Caco-2 (cell line): ENCODE data around the gene ELL2. TPM values are rescaled to one million over a fixed set of nuclear protein-coding genes. Genes with fewer than 3 reads are reported as not detected.
A peak's percentile ranks its signal among the peaks of the same experiment; 100 is the strongest.

ENCODE experiments used
- BruUV-seq: library from RNA; stranded (reverse); fragments of 400-500 nt; replicated peaks from 2 replicates; lab custom pipeline; 2021; lab: Mats Ljungman, UMichigan
- CTCF ChIA-PET: fragments of 300-600 bp; sonication (Branson Sonifier 250); formaldehyde crosslinking; loops from one replicate; lab custom pipeline; 2022; ENCODE audit warnings: antibody characterized with exemption; lab: Charles Lee
- POLR2A ChIA-PET: fragments of 300-600 bp; sonication (Branson Sonifier 250); formaldehyde crosslinking; loops from one replicate; lab custom pipeline; 2022; ENCODE audit warnings: antibody characterized with exemption; lab: Charles Lee
- DNase-seq, 2 experiments: peaks; one replicate each; pipeline versions ENCODE4 v3.0.0 to v3.0.0-alpha.2; 2020 to 2022
- H3K27me3 ChIP-seq: replicated peaks from 2 replicates; pipeline ENCODE4 v1.6.0; 2011; ENCODE audit warnings: low read length; ENCODE audit not compliant: control insufficient read depth, insufficient read depth
- H3K36me3 ChIP-seq: 2 replicates; pipeline ENCODE4 v1.5.1; 2011; ENCODE audit warnings: low read length; ENCODE audit not compliant: control insufficient read depth, insufficient read depth
- H3K4me1 ChIP-seq: fragments of 250-450 bp; sonication (Bioruptor Pico); 2 replicates; pipeline ENCODE4 v1.5.1; 2020; ENCODE audit warnings: mild to moderate bottlenecking
- H3K4me3 ChIP-seq: 2 replicates; pipeline ENCODE4 v1.5.1; 2011; ENCODE audit warnings: low read depth, mild to moderate bottlenecking, control low read depth, low read length
- H3K9me3 ChIP-seq: fragments of 250-450 bp; sonication (Bioruptor Pico); 2 replicates; pipeline ENCODE4 v1.5.1; 2020; ENCODE audit warnings: mild to moderate bottlenecking, moderate library complexity
- H3K27ac Mint-ChIP-seq: one replicate; pipeline ENCODE4 v1.8.0; 2022; ENCODE audit warnings: mixed read lengths; ENCODE audit not compliant: unreplicated experiment
- H3K27me3 Mint-ChIP-seq: one replicate; pipeline ENCODE4 v1.8.0; 2022; ENCODE audit warnings: mixed read lengths; ENCODE audit not compliant: insufficient read depth, unreplicated experiment
- H3K36me3 Mint-ChIP-seq: one replicate; pipeline ENCODE4 v1.8.0; 2022; ENCODE audit warnings: mild to moderate bottlenecking, mixed read lengths; ENCODE audit not compliant: insufficient read depth, unreplicated experiment
- H3K4me1 Mint-ChIP-seq: one replicate; pipeline ENCODE4 v1.8.0; 2022; ENCODE audit warnings: low read depth, mixed read lengths; ENCODE audit not compliant: unreplicated experiment
- H3K4me3 Mint-ChIP-seq: one replicate; pipeline ENCODE4 v1.8.0; 2022; ENCODE audit warnings: mild to moderate bottlenecking, moderate library complexity, mixed read lengths; ENCODE audit not compliant: unreplicated experiment
- H3K9me3 Mint-ChIP-seq: one replicate; pipeline ENCODE4 v1.8.0; 2022; ENCODE audit warnings: mixed read lengths; ENCODE audit not compliant: unreplicated experiment
- CTCF ChIP-seq, 2 experiments: fragments of 200-600 bp in 1 of 2; IDR thresholded peaks; 1 replicate in 1 of 2; 2 replicates in 1 of 2; pipeline versions ENCODE4 v1.5.1 to v1.8.0; 2011 to 2022; ENCODE audit warnings: antibody characterized with exemption in 1 of 2, control low read depth in 1 of 2, inconsistent platforms in 1 of 2, low read depth in 1 of 2, low read length in 1 of 2, mild to moderate bottlenecking in 1 of 2, moderate library complexity in 1 of 2; ENCODE audit not compliant: insufficient read depth in 1 of 2, severe bottlenecking in 1 of 2, unreplicated experiment in 1 of 2
- intact Hi-C: fragments of 100-400 bp; cut with micrococcal nuclease; formaldehyde crosslinking; loops from one replicate; pipeline ENCODE4 v1.10.0; 2022; ENCODE audit not compliant: unreplicated experiment
- total RNA-seq: library from RNA; stranded (reverse); gene quantifications from 2 replicates; pipeline ENCODE4 v1.2.3, GENCODE V29; 2022

ELL2 gene
- total RNA-seq, 1 experiment from 2014 or later, result 81.0 TPM

GRCh38 chr5:95958310-95959014, 3.2 kb downstream of the ELL2 start:
- DNase-seq, result no peak
- CTCF ChIA-PET, result interaction anchor here (1.2 kb wide), 1 partner anchor 29 kb away, joined by 4 read pairs; no protein-coding TSS in a partner anchor
- Mint-ChIP-seq H3K36me3 (peaks cover 53% of the 10 kb centered on the region), H3K27me3 (no peaks in the 10 kb centered on the region), H3K4me1 (peaks cover 30% of the 10 kb centered on the region), H3K9me3 (no peaks in the 10 kb centered on the region), H3K27ac (no peak overlapping the region), H3K4me3 (peak overlapping the region; percentile 86)
- POLR2A ChIA-PET, result no interaction called here
- H3K36me3 ChIP-seq, result peaks cover 2% of the 10 kb centered on the region; the same call in 1 of the 2 replicates
- TF ChIP-seq CTCF (IDR thresholded peaks at IDR 0.05; ENCODE audit: insufficient read depth in 1 of 2, low read depth in 1 of 2, low read length in 1 of 2, severe bottlenecking in 1 of 2, unreplicated experiment in 1 of 2), result no peak
- peaks cover 37% of the 10 kb centered on the region for H3K4me1 ChIP-seq
- H3K4me3 ChIP-seq, result no peak overlapping the region
- intact Hi-C loops, result no loop called here
- no peaks in the 10 kb centered on the region for H3K27me3 ChIP-seq
- no peaks in the 10 kb centered on the region for H3K9me3 ChIP-seq
- BruUV-seq, result no TSS peak

- H3K9me3 Mint-ChIP-seq, result no peaks in the 10 kb centered on the region
- TF ChIP-seq CTCF (IDR thresholded peaks at IDR 0.05; ENCODE audit: insufficient read depth in 1 of 2, low read depth in 1 of 2, low read length in 1 of 2, severe bottlenecking in 1 of 2, unreplicated experiment in 1 of 2), result no peak
- no peak for DNase-seq
- intact Hi-C loops, result no loop called here
- no peaks in the 10 kb centered on the region for H3K27me3 Mint-ChIP-seq
- Histone ChIP-seq H3K4me1 (peaks cover 31% of the 10 kb centered on the region), H3K27me3 (no peaks in the 10 kb centered on the region), H3K9me3 (no peaks in the 10 kb centered on the region), H3K36me3 (peaks cover 2% of the 10 kb centered on the region; the same call in 1 of the 2 replicates), H3K4me3 (no peak overlapping the region)
- H3K36me3 Mint-ChIP-seq, result peaks cover 53% of the 10 kb centered on the region
- H3K27ac Mint-ChIP-seq, result no peak overlapping the region
- POLR2A ChIA-PET, result no interaction called here
- CTCF ChIA-PET, result no interaction called here
- no peak overlapping the region for H3K4me3 Mint-ChIP-seq
- peaks cover 30% of the 10 kb centered on the region for H3K4me1 Mint-ChIP-seq
- BruUV-seq, result no TSS peak
Observed at GRCh38 chr5:95957561-95958203, 4.0 kb downstream of the ELL2 start.

GRCh38 chr5:95956900-95957293, 4.8 kb downstream of the ELL2 start:
- intact Hi-C loops, result no loop called here
- H3K4me1 ChIP-seq, result peaks cover 31% of the 10 kb centered on the region
- H3K27me3 Mint-ChIP-seq, result no peaks in the 10 kb centered on the region
- H3K36me3 ChIP-seq, result peaks cover 2% of the 10 kb centered on the region; the same call in 1 of the 2 replicates
- H3K4me3 Mint-ChIP-seq, result no peak overlapping the region
- no peaks in the 10 kb centered on the region for H3K9me3 Mint-ChIP-seq
- H3K9me3 ChIP-seq, result no peaks in the 10 kb centered on the region
- ChIA-PET POLR2A (no interaction called here), CTCF (no interaction called here)
- DNase-seq, result no peak
- no TSS peak for BruUV-seq
- H3K4me1 Mint-ChIP-seq, result peaks cover 22% of the 10 kb centered on the region
- no peak overlapping the region for H3K4me3 ChIP-seq
- H3K36me3 Mint-ChIP-seq, result peaks cover 49% of the 10 kb centered on the region
- no peak overlapping the region for H3K27ac Mint-ChIP-seq
- H3K27me3 ChIP-seq, result no peaks in the 10 kb centered on the region
- TF ChIP-seq CTCF (IDR thresholded peaks at IDR 0.05; ENCODE audit: insufficient read depth in 1 of 2, low read depth in 1 of 2, low read length in 1 of 2, severe bottlenecking in 1 of 2, unreplicated experiment in 1 of 2), result no peak
